ENCODE results near the gene AADACL3.

Gene AADACL3

GRCh38 chr1:12769976-12770505 lies 54.1 kb downstream of the AADACL3 start:
- DNase-seq, result no peak

- DNase-seq, result no peak
Measured at GRCh38 chr1:12770620-12771019, 54.7 kb downstream of the AADACL3 start.

GRCh38 chr1:12771186-12771585 lies 55.3 kb downstream of the AADACL3 start:
- DNase-seq, result no peak

GRCh38 chr1:12772520-12772919 lies 56.6 kb downstream of the AADACL3 start:
- no peak for DNase-seq

GRCh38 chr1:12773438-12773837 lies 57.5 kb downstream of the AADACL3 start, which contains the start of gene PRAMEF12:
Gene PRAMEF12 (plus strand): TSS chr1:12773738. CDS start chr1:12774868, 1,130 bp downstream.
- DNase-seq, result no peak

GRCh38 chr1:12774801-12775345 lies 59.0 kb downstream of the AADACL3 start:
- DNase-seq, result no peak

- DNase-seq, result no peak
Measured at GRCh38 chr1:12775443-12775842, 59.5 kb downstream of the AADACL3 start.

GRCh38 chr1:12776801-12777557 lies 61.1 kb downstream of the AADACL3 start:
- DNase-seq, result no peak

Measured in CD4-positive, alpha-beta T cell treated with Interleukin-4 for 1 hour (primary cell).